Uterus (tissue), 2 donors: Measurements from ENCODE around the gene TUBB6.

Source experiments
- POLR2A ChIP-seq, 2 donors: fragments of 450-650 bp; IDR thresholded peaks; one replicate each; pipeline ENCODE4 v1.6.1; 2016; ENCODE audit warnings: antibody characterized with exemption in 2 of 2, mild to moderate bottlenecking in 1 of 2, moderate library complexity in 1 of 2
- TF ChIP-seq, protein P1 (sequence below), 4 experiments: fragments of 200-600 bp in 2 of 4; fragments of 450-650 bp in 2 of 4; sonication (generic) in 2 of 4; IDR thresholded peaks; one replicate each; pipeline ENCODE4 v1.5.1; 2016 to 2019; ENCODE audit warnings: antibody characterized with exemption in 4 of 4, mild to moderate bottlenecking in 2 of 4, moderate library complexity in 1 of 4

DNA sequence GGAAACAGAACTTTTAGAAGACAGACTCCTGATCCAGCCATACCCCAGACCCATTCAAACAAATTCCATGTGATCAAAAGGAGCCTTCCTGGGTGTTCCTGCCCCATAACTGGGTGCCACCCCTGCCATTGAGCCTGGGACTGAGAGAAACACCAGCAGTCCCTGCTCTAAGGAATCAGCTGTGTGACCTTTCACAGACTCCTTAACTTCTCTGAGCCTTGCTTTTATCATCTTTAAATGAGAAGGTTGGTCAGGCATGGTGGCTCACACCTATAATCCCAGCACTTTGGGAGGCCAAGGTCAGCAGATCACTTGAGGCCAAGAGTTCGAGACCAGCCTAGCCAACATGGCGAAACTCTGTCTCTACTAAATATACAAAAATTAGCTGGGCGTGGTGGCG lies 33.2 kb upstream of the TUBB6 start:
- TF ChIP-seq, protein P1, sequence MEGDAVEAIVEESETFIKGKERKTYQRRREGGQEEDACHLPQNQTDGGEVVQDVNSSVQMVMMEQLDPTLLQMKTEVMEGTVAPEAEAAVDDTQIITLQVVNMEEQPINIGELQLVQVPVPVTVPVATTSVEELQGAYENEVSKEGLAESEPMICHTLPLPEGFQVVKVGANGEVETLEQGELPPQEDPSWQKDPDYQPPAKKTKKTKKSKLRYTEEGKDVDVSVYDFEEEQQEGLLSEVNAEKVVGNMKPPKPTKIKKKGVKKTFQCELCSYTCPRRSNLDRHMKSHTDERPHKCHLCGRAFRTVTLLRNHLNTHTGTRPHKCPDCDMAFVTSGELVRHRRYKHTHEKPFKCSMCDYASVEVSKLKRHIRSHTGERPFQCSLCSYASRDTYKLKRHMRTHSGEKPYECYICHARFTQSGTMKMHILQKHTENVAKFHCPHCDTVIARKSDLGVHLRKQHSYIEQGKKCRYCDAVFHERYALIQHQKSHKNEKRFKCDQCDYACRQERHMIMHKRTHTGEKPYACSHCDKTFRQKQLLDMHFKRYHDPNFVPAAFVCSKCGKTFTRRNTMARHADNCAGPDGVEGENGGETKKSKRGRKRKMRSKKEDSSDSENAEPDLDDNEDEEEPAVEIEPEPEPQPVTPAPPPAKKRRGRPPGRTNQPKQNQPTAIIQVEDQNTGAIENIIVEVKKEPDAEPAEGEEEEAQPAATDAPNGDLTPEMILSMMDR (IDR thresholded peaks at IDR 0.05): no peak
- TF ChIP-seq POLR2A (IDR thresholded peaks at IDR 0.05): no peak
